HG03469 (cell line): ENCODE data around the gene LIN37.

Source experiments
- ATAC-seq: cut with Tn5 transposase; IDR thresholded peaks from one replicate; pipeline ENCODE4 v1.9.1; 2021; ENCODE audit warnings: mild to moderate bottlenecking, moderate library complexity, moderate number of reproducible peaks; ENCODE audit not compliant: unreplicated experiment

Gene LIN37, protein sequence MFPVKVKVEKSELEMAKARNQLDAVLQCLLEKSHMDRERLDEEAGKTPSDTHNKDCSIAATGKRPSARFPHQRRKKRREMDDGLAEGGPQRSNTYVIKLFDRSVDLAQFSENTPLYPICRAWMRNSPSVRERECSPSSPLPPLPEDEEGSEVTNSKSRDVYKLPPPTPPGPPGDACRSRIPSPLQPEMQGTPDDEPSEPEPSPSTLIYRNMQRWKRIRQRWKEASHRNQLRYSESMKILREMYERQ

GRCh38 chr19:35748106-35749020, at the start of gene LIN37:
Gene LIN37, plus strand, starts transcription at chr19:35748576. Its CDS starts 149 bp downstream, at chr19:35748725.
- peak; percentile 66 for ATAC-seq

GRCh38 chr19:35702223-35703012, 46.0 kb upstream of the LIN37 start:
- peak; percentile 90 for ATAC-seq

DNA sequence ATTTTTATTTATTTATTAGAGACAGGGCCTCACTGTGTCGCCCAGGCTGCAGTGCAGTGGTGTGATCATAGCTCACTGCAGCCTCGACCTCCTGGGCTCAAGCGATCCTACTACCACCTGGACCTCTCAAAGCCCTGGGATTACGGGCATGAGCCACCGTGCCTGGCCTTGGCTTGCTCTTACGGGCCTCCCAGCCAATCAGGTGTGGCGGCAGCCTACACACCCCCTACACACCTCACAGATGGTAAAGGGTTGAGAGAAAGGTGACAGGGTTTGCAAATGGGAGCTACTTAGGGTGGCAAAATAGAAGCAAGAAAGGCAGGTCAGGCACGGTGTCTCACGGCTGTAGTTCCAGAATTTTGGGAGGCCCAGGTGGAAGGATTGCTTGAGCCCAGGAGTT, 45.0 kb upstream of the LIN37 start:
- no peak for ATAC-seq

DNA sequence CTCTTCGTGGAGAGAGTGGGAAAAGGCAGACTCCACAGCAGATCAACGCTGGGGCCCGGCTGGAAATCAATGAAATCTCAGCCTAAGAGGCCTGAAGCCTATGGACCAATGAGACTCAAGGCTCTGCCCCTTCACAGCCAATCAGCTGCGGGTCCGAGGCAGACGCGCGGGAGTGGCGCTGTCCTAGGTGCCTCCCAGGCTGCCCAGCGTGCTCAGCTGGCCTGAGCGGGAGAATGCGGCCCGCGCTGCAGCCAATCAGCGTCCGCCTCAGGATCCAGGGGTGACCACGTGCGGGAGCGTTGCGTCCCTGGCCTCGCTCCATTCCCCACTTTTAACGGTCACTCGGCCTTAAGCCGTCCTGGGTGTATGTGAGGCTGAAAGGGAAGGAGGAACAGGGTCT, 44.2 kb upstream of the LIN37 start, which contains the start of gene ZBTB32:
Gene ZBTB32 (plus strand): TSS at position 341 of the 400 bp plus-strand sequence. CDS start 10,069 bp downstream, outside the sequence.
- ATAC-seq: no peak

DNA sequence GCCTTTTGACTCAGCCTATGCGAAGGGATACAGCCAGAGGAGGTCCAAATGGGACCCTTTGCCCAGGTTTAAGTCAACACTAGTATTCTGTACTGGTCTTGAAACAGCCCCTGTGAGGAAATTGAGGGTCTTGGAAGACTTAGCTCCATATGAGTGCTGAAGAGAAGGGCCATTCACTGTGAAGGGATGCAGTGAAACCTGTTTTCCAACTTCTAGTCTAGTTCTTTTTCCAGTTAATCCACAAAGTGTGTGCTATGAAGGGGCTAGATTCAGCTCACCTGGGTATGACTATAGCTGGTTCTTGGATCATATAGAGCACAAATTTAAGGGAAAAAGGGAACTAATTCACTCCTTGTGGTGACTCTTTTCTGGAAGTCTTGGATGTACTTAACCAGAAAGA, 40.0 kb upstream of the LIN37 start:
- no peak for ATAC-seq

GRCh38 chr19:35710784-35711723, 37.3 kb upstream of the LIN37 start:
- ATAC-seq: peak; percentile 24

- ATAC-seq: no peak
Observed at GRCh38 chr19:35712567-35713505, 35.5 kb upstream of the LIN37 start.

- no peak for ATAC-seq
Observed at GRCh38 chr19:35713506-35713850, 34.9 kb upstream of the LIN37 start.

DNA sequence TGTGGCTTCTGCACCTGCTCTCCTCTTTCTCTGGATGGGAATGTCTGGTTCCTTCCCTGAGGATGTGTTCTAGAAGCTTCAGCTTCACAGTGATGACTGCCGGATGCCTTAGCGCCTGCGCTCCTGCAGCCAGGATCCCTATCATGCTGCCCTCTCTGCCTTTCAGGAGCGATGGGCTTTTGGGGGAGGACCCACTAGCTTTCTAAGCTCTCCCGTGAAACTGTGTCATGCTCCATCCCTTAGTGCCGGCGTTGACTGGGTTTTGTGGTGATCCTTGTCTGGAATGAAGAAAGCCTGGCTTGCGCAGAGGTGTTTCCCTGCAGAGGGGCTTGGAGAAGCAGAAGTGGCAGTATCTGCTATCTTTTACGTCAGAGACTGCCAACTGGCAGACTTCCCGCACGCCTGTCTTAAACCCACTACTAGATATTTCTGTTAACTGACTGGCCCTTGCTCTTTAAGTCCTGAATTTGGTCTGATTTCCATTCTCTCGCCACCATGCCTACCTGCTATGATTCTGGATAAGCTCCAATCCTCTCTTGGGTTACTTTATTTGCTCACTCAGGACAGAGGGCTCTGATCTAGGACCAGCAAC, 34.4 kb upstream of the LIN37 start:
- ATAC-seq: no peak

DNA sequence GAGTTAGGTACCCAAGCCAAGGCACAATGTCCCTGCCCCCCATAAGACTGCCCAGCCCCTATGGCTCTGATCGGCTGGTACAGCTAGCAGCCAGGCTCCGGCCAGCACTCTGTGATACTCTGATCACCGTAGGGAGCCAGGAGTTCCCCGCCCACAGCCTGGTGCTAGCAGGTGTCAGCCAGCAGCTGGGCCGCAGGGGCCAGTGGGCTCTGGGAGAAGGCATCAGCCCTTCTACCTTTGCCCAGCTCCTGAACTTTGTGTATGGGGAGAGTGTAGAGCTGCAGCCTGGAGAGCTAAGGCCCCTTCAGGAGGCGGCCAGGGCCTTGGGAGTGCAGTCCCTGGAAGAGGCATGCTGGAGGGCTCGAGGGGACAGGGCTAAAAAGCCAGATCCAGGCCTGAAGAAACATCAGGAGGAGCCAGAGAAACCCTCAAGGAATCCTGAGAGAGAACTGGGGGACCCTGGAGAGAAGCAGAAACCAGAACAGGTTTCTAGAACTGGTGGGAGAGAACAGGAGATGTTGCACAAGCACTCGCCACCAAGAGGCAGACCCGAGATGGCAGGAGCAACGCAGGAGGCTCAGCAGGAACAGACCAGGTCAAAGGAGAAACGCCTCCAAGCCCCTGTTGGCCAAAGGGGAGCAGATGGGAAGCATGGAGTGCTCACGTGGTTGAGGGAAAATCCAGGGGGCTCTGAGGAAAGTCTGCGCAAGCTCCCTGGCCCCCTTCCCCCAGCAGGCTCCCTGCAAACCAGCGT, 33.6 kb upstream of the LIN37 start:
- ATAC-seq: no peak

GRCh38 chr19:35715355-35715809, 33.0 kb upstream of the LIN37 start:
- no peak for ATAC-seq

DNA sequence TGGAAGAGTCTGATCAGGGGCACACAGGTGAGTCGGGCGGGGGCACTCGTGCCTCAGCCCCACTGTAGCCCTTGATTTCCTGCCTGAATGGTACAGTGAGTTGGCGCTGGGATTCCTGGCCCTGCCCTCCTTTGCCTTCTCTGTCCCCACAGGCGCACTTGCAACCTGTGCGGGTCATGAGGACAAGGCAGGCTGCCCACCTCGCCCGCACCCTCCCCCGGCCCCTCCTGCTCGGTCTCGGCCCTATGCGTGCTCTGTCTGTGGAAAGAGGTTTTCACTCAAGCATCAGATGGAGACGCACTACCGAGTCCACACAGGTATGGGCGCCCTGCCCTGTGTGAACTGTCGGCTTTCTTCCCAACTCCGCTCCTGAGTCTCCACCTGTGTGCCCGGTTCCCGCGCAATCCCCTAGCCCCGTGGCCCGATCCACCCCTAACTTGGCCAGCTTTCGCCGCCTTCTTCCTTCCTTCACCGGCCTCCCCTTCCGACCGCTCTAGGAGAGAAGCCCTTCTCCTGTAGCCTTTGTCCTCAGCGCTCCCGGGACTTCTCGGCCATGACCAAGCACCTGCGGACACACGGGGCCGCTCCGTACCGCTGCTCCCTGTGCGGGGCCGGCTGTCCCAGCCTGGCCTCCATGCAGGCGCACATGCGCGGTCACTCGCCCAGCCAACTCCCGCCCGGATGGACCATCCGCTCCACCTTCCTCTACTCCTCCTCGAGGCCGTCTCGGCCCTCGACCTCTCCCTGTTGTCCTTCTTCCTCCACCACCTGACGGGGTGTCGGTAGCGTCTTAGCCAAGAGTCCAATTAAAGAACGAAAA, 32.2 kb upstream of the LIN37 start:
- ATAC-seq: no peak

DNA sequence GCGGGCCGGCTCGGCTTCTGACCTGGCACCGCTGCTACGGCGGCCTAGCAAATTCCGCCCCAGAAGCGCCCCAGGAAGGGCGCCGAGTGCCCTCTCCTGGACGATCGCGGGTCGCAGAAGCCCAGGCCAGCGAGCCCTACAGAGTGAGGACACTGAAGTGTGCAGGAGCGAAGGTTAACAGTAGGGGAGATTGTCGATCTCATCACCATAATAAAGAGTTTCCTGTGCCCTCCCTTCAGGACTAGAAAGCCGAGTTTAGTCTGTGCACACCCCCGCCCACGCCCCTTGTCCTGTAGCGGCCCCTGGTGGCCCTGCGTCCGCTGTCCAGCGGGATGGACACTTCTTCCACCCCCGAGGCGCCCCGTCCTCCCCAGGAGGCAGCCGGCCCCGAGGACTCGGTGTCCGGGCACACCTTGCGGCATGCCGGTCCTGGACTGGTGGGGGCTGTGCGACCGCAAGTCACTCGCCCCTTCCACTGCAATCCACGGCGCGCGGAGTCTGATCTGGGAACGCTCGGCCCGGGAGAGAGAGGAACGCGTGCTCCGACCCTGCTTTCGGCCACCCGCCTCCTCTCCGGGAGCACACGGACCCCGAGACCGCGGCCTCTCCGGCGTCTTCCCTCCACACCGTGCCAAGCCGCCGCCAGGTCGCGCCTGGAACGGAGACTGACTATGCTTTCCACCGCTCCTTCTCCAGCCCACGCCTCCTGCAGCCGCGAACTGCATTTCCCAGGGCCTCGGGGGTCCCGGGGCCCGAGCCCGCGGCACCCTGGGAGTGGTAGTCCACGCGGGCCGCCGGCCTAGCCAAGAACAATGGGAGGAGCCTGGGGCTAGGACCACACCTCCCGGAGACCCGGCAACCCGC, 31.3 kb upstream of the LIN37 start:
- peak; percentile 34 for ATAC-seq

DNA sequence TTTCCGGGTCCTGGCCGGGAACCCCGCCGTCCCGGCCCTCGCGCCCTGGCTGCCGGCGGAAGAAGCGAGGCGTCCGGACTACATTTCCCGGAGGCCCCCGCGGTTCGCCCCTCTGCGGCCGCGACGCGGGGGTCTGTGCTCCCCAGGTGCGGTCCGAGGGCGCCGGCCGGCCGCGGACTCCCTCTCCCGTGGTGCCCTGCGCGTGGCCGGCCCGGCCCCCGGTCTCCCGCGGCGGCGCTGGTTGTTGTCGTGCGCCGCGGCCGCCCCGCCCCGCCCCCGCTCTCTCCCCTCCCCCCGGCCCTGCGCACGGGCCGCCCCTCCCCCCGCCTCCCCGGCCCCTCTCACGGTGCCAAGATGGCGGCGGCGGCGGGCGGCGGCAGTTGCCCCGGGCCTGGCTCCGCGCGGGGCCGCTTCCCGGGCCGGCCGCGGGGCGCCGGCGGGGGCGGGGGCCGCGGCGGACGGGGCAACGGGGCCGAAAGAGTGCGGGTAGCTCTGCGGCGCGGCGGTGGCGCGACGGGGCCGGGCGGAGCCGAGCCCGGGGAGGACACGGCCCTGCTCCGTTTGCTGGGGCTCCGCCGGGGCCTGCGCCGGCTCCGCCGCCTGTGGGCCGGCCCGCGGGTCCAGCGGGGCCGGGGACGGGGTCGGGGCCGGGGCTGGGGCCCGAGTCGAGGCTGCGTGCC, 30.6 kb upstream of the LIN37 start, which contains the start of gene KMT2B:
Gene KMT2B (plus strand): TSS at position 339 of the 680 bp plus-strand sequence. CDS start 16 bp downstream, at position 355.
- peak; percentile 28 for ATAC-seq

DNA sequence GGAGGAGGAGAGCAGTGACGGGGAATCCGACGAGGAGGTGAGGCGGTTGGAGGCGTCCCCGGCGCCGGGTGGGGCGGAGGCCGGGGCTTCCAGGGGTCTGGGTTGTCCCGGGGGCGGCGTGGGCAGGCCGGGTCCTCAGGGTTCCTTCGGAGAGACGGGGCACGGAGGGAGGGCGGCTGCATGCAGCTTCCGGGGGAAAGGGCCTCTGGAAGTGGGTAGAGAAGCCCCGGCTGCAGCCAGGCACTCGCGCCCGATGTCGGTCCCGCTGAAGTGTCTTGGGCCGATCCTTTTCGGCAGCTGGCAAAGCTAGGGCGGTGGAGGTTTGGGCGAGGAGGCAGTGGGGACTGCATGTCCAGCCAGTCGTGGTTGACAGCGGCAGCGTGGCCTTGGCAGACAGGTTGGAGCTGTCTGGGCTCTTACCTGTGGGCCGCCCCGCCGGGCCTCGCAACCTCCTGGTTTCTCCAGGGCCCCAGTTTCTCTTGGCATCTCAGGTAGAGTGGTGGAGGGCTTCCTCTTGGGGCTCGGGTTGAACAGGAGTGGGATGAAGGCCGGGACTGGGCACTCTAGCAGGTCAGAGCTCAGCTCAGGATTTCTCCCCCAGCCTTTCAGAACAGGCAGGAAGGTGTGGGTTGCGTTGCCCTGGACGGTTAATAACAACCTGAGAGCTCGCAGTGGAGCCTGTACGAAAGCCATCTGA, 29.9 kb upstream of the LIN37 start:
- ATAC-seq: no peak
